AG04450 (cell line): Measurements from ENCODE around the gene RO60. TPM values are rescaled to one million over a fixed set of nuclear protein-coding genes. Genes with fewer than 3 reads are reported as not detected.

Experiments used
- CTCF ChIA-PET: fragments of 300-600, 350-600 bp; formaldehyde crosslinking; extraction: SDS; loops from one replicate; lab custom pipeline; 2022; ENCODE audit warnings: antibody characterized with exemption, inconsistent platforms; lab: Charles Lee
- POLR2A ChIA-PET: fragments of 350-600 bp; formaldehyde crosslinking; extraction: SDS; loops from one replicate; lab custom pipeline; 2021; ENCODE audit warnings: antibody characterized with exemption, inconsistent platforms; lab: Yijun Ruan, JAX
- DNase-seq: peaks from one replicate; pipeline ENCODE4 v3.0.0-alpha.2; 2011; ENCODE audit warnings: low read depth, low spot score
- H3K27ac ChIP-seq: one replicate; pipeline ENCODE4 v1.5.1; 2012; ENCODE audit warnings: low read depth, low read length, control low read depth
- H3K27me3 ChIP-seq: one replicate; pipeline ENCODE4 v1.6.0; 2012; ENCODE audit warnings: low read length; ENCODE audit not compliant: control insufficient read depth, insufficient read depth
- H3K4me3 ChIP-seq: 2 replicates; pipeline ENCODE4 v1.5.1; 2011; ENCODE audit warnings: mild to moderate bottlenecking, low read depth, low read length, control low read depth
- H3K9me3 ChIP-seq: 2 replicates; pipeline ENCODE4 v1.5.1; 2012; ENCODE audit warnings: low read length; ENCODE audit not compliant: control insufficient read depth, insufficient read depth
- CTCF ChIP-seq: IDR thresholded peaks from 2 replicates; pipeline ENCODE4 v1.5.1; 2011; ENCODE audit warnings: low read depth, low read length, control low read depth, inconsistent platforms
- polyA plus RNA-seq: library from polyadenylated mRNA; depleted of rRNA; stranded (reverse); fragments of >200 nt; gene quantifications from 2 replicates; pipeline ENCODE4 v1.2.3, GENCODE V29; 2011

The RO60 gene
- polyA plus RNA-seq, 1 experiment = 39.4 TPM

- POLR2A ChIA-PET = no interaction called here
- H3K4me3 ChIP-seq = no peak overlapping the region
- H3K9me3 ChIP-seq = no peaks in the 10 kb centered on the region
- H3K27ac ChIP-seq = no peak overlapping the region
- no peak for DNase-seq
- H3K27me3 ChIP-seq = no peaks in the 10 kb centered on the region
- no peak for TF ChIP-seq CTCF
- CTCF ChIA-PET = no interaction called here
Observed at GRCh38 chr1:193068013-193068412, 8.6 kb downstream of the RO60 start.

GRCh38 chr1:193069748-193070385 lies 10.5 kb downstream of the RO60 start:
- Histone ChIP-seq H3K4me3 (no peak overlapping the region), H3K27ac (no peak overlapping the region), H3K27me3 (no peaks in the 10 kb centered on the region), H3K9me3 (no peaks in the 10 kb centered on the region)
- CTCF ChIA-PET = interaction anchor here (0.6 to 2.0 kb wide), 5 partner anchors 9 to 1621 kb away, joined by 3 to 10 read pairs (median 5); partner anchors contain the start of gene CDC73
- TF ChIP-seq CTCF = peak; percentile 38
- DNase-seq = no peak
- POLR2A ChIA-PET = no interaction called here

- CTCF ChIA-PET = interaction anchor here (0.7 to 2.0 kb wide), 3 partner anchors 51 to 1218 kb away, joined by 3 to 6 read pairs (median 6); partner anchors contain the start of gene CDC73
- TF ChIP-seq CTCF = no peak
- Histone ChIP-seq H3K27me3 (no peaks in the 10 kb centered on the region), H3K9me3 (no peaks in the 10 kb centered on the region), H3K4me3 (no peak overlapping the region), H3K27ac (no peak overlapping the region)
- POLR2A ChIA-PET = no interaction called here
- no peak for DNase-seq
Observed at GRCh38 chr1:193070386-193070753, 11.0 kb downstream of the RO60 start.

GRCh38 chr1:193070942-193071341 lies 11.5 kb downstream of the RO60 start:
- H3K4me3 ChIP-seq = no peak overlapping the region

More at GRCh38 chr1:193070942-193071341, 11.5 kb downstream of the RO60 start:
- H3K27me3 ChIP-seq = no peaks in the 10 kb centered on the region
- DNase-seq = no peak
- TF ChIP-seq CTCF = no peak
- H3K27ac ChIP-seq = no peak overlapping the region
- H3K9me3 ChIP-seq = no peaks in the 10 kb centered on the region
- ChIA-PET POLR2A (no interaction called here), CTCF (interaction anchor here (0.7 to 2.0 kb wide), 4 partner anchors 50 to 1217 kb away, joined by 3 to 6 read pairs (median 4); partner anchors contain the start of gene CDC73)
